Measurements from ENCODE around the gene TSPAN33. TPM values are rescaled to one million over a fixed set of nuclear protein-coding genes. Genes with fewer than 3 reads are reported as not detected.
"Not testable (repeated sequence)": the region's sequence is repeated elsewhere in the genome, so short reads cannot be mapped to it uniquely, and the experiment has no call there.

The TSPAN33 gene
- total RNA-seq, 2 experiments from 2014 or later, result 14.6 to 44.8 TPM

- intact Hi-C loops (cut with micrococcal nuclease; ENCODE audit: unreplicated experiment), result loop anchor here (5.0 kb wide), 1 partner anchor 151 kb away; no protein-coding TSS in a partner anchor
- H3K4me2 ChIP-seq (ENCODE audit: low read length); H3K27ac ChIP-seq (ENCODE audit: low read depth, low read length, poor library complexity, severe bottlenecking); POLR2A ChIA-PET; H3K79me2 ChIP-seq (ENCODE audit: insufficient read depth, low read depth, low read length); H3K4me1 ChIP-seq (ENCODE audit: insufficient read depth, low read length, poor library complexity, severe bottlenecking); H3K4me3 ChIP-seq (ENCODE audit: low read depth, low read length, poor library complexity, severe bottlenecking); H3K9me3 ChIP-seq (ENCODE audit: low read length); H3K36me3 ChIP-seq (ENCODE audit: insufficient read depth, low read length); CTCF ChIA-PET (ENCODE audit: unreplicated experiment); H4K20me1 ChIP-seq (ENCODE audit: insufficient read depth, low read length); H2AFZ ChIP-seq (ENCODE audit: low read length); DNase-seq (ENCODE audit: low spot score); BruUV-seq (replicated peaks); H3K9me2 ChIP-seq (ENCODE audit: insufficient read depth, low read length): not testable (repeated sequence)
These were observed 71.7 kb downstream of the TSPAN33 start for GRCh38 chr7:129216101-129216715.

- H2AFZ ChIP-seq (ENCODE audit: low read length); H3K27ac ChIP-seq (ENCODE audit: low read depth, low read length, poor library complexity, severe bottlenecking); H3K9me2 ChIP-seq (ENCODE audit: insufficient read depth, low read length); POLR2A ChIA-PET; H3K79me2 ChIP-seq (ENCODE audit: insufficient read depth, low read depth, low read length); H3K4me3 ChIP-seq (ENCODE audit: low read depth, low read length, poor library complexity, severe bottlenecking); DNase-seq (ENCODE audit: low spot score); CTCF ChIA-PET (ENCODE audit: unreplicated experiment); H4K20me1 ChIP-seq (ENCODE audit: insufficient read depth, low read length); H3K4me2 ChIP-seq (ENCODE audit: low read length); H3K36me3 ChIP-seq (ENCODE audit: insufficient read depth, low read length); H3K4me1 ChIP-seq (ENCODE audit: insufficient read depth, low read length, poor library complexity, severe bottlenecking); BruUV-seq (replicated peaks); H3K9me3 ChIP-seq (ENCODE audit: low read length): not testable (repeated sequence)
- intact Hi-C loops (cut with micrococcal nuclease; ENCODE audit: unreplicated experiment), result loop anchor here (5.0 kb wide), 1 partner anchor 150 kb away; no protein-coding TSS in a partner anchor
These were observed 72.4 kb downstream of the TSPAN33 start for GRCh38 chr7:129216821-129217416.

DNA sequence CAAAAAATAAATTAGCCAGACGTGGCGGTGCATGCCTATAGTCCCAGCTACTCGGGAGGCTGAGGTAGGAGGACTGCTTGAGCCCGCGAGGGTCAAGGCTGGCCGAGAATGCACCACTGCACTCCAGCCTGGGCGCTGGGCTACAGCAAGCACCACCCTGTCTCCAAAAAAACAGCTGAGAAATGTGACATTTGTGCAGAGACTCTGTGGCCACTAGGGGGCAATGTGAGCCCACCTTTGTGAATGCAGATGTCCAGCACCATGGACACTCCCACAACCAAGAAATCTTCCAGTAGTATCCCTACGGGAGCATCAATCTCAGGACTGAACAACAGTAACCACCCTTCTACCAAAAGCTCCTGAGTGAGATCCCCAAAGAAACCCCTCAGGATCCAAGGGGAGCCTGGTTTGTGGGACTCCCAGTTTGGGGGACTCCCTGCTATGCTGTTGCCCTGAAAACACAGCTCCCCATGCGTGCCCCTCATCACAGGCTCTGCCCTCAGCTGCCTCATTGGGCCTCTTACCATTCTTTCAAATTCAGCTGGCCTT, 74.1 kb downstream of the TSPAN33 start:
- TF ChIP-seq, protein P1, sequence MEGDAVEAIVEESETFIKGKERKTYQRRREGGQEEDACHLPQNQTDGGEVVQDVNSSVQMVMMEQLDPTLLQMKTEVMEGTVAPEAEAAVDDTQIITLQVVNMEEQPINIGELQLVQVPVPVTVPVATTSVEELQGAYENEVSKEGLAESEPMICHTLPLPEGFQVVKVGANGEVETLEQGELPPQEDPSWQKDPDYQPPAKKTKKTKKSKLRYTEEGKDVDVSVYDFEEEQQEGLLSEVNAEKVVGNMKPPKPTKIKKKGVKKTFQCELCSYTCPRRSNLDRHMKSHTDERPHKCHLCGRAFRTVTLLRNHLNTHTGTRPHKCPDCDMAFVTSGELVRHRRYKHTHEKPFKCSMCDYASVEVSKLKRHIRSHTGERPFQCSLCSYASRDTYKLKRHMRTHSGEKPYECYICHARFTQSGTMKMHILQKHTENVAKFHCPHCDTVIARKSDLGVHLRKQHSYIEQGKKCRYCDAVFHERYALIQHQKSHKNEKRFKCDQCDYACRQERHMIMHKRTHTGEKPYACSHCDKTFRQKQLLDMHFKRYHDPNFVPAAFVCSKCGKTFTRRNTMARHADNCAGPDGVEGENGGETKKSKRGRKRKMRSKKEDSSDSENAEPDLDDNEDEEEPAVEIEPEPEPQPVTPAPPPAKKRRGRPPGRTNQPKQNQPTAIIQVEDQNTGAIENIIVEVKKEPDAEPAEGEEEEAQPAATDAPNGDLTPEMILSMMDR (conservative IDR thresholded peaks at IDR 0.05; ENCODE audit: low read length), result peak; percentile 95
- TF ChIP-seq EZH2phosphoT487 (IDR thresholded peaks at IDR 0.05; ENCODE audit: borderline replicate concordance, low read depth, low read length), result no peak
- H3K9me2 ChIP-seq (ENCODE audit: insufficient read depth, low read length), result no peaks in the 10 kb centered on the region
- POLR2A ChIA-PET, result interaction anchor here (0.6 to 1.5 kb wide), 3 partner anchors 12 to 661 kb away, joined by 3 read pairs; no protein-coding TSS in a partner anchor
- peaks cover 15% of the 10 kb centered on the region for H3K4me1 ChIP-seq (ENCODE audit: insufficient read depth, low read length, poor library complexity, severe bottlenecking)
- no peaks in the 10 kb centered on the region for H3K36me3 ChIP-seq (ENCODE audit: insufficient read depth, low read length)
- H3K4me3 ChIP-seq (ENCODE audit: low read depth, low read length, poor library complexity, severe bottlenecking), result no peak overlapping the region
- no peaks in the 10 kb centered on the region for H3K79me2 ChIP-seq (ENCODE audit: insufficient read depth, low read depth, low read length)
- BruUV-seq (replicated peaks), result no TSS peak
- no peak overlapping the region for H3K27ac ChIP-seq (ENCODE audit: low read depth, low read length, poor library complexity, severe bottlenecking)
- intact Hi-C loops (cut with micrococcal nuclease; ENCODE audit: unreplicated experiment), result loop anchor here (1.0 to 5.0 kb wide), 4 partner anchors 53 to 254 kb away; no protein-coding TSS in a partner anchor
- H3K9me3 ChIP-seq (ENCODE audit: low read length), result no peaks in the 10 kb centered on the region
- peak overlapping the region; percentile 24; the same call in 1 of the 2 replicates for H3K4me2 ChIP-seq (ENCODE audit: low read length)
- peak; percentile 82 for DNase-seq (ENCODE audit: low spot score)
- H4K20me1 ChIP-seq (ENCODE audit: insufficient read depth, low read length), result no peaks in the 10 kb centered on the region
- H2AFZ ChIP-seq (ENCODE audit: low read length), result no peak overlapping the region
- CTCF ChIA-PET (ENCODE audit: unreplicated experiment), result interaction anchor here (0.6 to 2.1 kb wide), 3 partner anchors 69 to 158 kb away, joined by 3 to 16 read pairs (median 3); no protein-coding TSS in a partner anchor

- not testable (repeated sequence) for BruUV-seq (replicated peaks); H4K20me1 ChIP-seq (ENCODE audit: insufficient read depth, low read length); H3K9me3 ChIP-seq (ENCODE audit: low read length); H2AFZ ChIP-seq (ENCODE audit: low read length); H3K4me3 ChIP-seq (ENCODE audit: low read depth, low read length, poor library complexity, severe bottlenecking); H3K79me2 ChIP-seq (ENCODE audit: insufficient read depth, low read depth, low read length); H3K36me3 ChIP-seq (ENCODE audit: insufficient read depth, low read length); H3K9me2 ChIP-seq (ENCODE audit: insufficient read depth, low read length); H3K4me2 ChIP-seq (ENCODE audit: low read length); DNase-seq (ENCODE audit: low spot score); H3K27ac ChIP-seq (ENCODE audit: low read depth, low read length, poor library complexity, severe bottlenecking)
- ChIA-PET POLR2A (interaction anchor here (0.9 to 1.5 kb wide), 2 partner anchors 12 to 74 kb away, joined by 3 to 4 read pairs; no protein-coding TSS in a partner anchor), CTCF (ENCODE audit: unreplicated experiment) (interaction anchor here (0.6 to 2.1 kb wide), 3 partner anchors 68 to 157 kb away, joined by 3 to 16 read pairs (median 3); no protein-coding TSS in a partner anchor)
- H3K4me1 ChIP-seq (ENCODE audit: insufficient read depth, low read length, poor library complexity, severe bottlenecking), result peaks cover 21% of the 10 kb centered on the region
- intact Hi-C loops (cut with micrococcal nuclease; ENCODE audit: unreplicated experiment), result loop anchor here (5.0 kb wide), 1 partner anchor 148 kb away; no protein-coding TSS in a partner anchor
These were observed 74.7 kb downstream of the TSPAN33 start for GRCh38 chr7:129219166-129219565.

All from OCI-LY7 (cell line).